ENCODE measurements around the gene B4GALT7.
"Not testable (repeated sequence)": the region's sequence is repeated elsewhere in the genome, so short reads cannot be mapped to it uniquely, and the experiment has no call there.

B4GALT7 gene, protein sequence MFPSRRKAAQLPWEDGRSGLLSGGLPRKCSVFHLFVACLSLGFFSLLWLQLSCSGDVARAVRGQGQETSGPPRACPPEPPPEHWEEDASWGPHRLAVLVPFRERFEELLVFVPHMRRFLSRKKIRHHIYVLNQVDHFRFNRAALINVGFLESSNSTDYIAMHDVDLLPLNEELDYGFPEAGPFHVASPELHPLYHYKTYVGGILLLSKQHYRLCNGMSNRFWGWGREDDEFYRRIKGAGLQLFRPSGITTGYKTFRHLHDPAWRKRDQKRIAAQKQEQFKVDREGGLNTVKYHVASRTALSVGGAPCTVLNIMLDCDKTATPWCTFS

DNA sequence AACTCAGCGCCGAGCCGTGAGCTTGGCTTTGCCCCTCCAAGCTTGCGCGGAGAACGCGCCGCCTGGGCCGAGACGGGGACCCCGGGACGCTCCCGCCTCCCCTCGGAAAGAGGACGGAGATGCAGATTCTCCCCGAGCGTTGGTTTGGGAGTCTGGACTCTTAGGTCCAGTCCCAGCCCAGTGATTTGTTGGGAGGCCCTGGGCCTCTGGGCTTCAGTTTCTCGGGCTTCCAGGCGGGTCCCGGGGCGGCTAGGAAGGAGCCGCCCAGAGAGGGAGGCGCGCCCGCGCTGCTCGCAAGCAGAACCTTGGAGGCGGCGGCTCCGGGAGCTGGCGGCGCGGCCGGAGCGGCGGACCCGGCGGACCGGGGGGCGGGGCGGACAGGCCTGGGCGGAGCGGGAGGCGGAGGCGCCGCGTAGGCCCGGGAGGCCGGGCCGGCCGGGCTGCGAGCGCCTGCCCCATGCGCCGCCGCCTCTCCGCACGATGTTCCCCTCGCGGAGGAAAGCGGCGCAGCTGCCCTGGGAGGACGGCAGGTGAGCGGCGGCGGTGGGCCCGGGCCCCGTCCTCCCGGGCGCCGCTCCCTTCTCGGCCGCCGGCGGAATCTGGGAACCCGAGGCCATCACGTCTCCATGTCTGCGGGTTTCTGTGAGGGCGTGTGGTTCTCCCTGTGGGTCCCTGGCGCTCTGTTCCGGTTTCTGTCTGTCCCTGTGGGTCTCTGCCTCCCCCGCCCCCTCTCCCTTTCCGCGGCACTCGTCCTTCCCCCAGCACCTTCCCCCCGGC lies at the start of gene B4GALT7:
Gene B4GALT7, plus strand, starts transcription at position 402 of the 777 bp plus-strand sequence. Its CDS starts 79 bp downstream, at position 481.
- peak; percentile 61 to 68 for DNase-seq (ENCODE audit: low read depth in 2 of 2, low spot score in 1 of 2)

DNA sequence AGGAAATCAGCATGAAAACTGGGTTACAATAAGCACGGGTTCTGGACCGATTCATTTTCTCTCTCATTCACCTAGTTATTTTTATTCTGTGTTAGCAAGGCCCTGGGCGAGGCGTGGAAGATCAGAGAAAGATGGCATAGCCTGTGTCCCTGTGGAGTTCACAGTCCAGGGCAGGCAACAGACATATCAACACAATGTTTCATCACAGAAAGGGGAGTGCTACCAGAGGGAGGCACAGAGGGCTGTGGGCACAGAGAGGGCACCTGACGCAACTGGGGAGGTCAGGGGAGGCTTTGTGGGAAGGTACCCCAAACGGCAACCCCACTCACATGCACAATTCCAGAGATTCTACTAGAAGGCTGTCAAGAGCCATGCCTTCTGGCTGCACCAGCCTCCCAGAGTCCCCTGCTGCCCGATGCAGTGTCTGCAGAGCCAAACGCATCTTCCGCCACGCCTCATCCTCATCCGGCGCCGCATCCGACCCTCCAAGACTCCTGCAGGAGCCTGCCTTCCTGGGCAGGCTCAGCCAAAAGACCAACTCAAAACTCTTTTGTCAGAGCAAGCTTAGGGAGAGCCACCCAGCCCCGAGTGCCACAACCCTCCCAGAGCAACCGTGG lies 47.0 kb upstream of the B4GALT7 start:
- no peak for DNase-seq (ENCODE audit: low read depth in 2 of 2, low spot score in 1 of 2)

DNA sequence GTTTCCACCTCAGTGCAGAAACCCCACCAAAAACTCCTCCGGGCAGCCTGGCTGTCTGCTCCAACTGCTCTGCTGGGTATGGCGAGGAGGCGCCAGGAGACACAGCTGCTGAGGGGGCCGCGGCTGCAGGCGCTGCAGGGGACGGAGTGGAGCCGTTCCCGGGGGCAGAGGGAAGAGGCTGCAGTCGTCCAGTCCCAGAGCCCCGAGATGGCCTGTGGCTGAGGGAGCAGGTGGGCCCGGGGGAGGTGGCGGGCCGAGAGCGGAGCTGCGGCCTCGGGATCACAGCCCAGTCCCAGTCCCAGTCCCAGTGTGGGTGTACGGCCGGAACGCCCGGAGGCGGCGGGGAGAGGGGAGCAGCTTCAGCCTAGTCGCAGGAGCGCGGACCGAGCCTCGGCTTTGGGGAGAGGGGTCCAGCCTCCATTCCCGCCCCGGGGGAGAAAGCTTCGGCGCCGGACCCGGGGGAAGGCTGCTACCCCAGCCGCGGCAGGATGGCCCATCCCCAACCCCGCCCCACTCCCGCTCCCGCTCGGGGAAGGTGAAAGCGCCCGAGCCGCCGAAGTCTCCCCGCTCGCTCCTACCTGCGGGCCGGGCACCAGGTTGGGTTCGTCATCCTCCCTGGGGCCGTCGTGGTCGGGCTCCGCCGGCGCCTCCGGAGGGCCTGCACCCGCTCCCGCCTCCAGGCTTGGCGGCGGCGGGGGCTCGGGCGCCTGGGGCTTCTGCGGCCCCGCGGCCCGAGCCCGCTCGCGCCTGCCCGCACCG lies 46.1 kb upstream of the B4GALT7 start:
- no peak for DNase-seq (ENCODE audit: low read depth in 2 of 2, low spot score in 1 of 2)

DNA sequence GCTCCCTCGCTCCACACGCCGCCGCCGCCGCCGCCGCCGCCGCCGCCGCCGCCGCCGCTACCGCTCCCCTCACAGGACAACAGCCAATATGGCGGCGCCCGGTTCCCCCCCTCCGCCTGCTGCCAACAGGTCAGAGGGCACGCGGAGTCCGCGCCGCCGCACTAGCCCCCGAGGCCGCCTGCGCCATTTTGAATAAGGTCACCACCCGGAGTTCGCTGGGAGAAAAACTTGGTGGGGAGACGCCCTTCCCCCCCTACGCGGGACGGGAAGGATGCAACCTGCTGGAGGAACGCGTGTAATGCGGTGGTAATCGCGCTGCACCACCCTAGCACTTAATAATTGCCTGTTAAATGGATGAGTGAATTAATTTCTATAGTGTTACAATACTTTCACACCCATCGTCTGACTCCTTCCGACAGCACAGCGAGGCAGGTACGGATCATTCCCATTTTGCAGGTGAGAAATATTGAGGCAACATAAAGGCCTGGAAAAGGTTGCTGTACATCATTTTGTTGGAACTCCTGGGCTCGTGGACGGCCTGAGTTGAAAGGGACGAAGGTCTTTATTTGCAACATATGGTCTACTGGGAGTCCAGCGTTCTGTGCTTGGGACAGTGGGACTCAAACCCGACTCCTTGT lies 45.3 kb upstream of the B4GALT7 start, which contains the start of gene FAM193B:
Gene FAM193B, minus strand, starts transcription at position 90 of the 638 bp plus-strand sequence. CDS start 105 bp downstream, outside the sequence.
- peak; percentile 89 for DNase-seq (ENCODE audit: low read depth in 2 of 2, low spot score in 1 of 2)

DNA sequence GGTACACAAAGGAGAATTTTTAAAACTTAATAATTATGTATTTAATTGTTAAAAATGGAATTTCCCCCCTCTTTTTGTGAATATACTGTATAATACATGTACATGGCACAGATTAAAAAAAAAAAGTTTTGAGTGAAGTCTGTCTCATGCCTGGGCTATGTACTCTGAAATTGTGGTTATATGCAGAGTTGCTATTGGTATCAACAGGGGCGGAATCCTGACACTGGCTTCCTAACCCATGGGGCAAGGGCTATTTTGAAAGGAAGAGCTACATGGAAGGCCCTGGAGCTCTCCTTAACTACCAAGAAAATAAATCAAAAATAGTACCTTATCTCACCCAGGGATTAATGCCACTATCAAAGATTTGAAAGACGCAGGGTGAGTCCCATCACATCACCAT lies 44.7 kb upstream of the B4GALT7 start:
- DNase-seq (ENCODE audit: low read depth in 2 of 2, low spot score in 1 of 2), result no peak

DNA sequence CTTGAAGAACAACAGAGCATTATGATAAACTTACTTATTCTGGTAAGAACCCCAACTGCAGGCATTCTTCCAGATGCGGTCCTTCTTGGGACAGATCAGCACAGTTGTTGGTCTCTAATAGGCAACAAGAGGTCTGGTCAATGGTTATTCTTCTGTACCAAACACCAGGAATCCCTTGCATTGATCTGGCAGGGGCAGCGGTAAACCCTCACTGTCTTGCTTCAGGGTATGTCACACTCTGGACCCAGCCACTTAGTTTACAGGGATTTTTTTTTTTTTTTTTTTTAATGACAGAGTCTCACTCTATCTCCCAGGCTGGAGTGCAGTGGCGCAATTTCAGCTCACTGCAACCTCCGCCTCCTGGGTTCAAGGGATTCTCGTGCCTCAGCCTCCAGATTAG lies 44.3 kb upstream of the B4GALT7 start:
- DNase-seq (ENCODE audit: low read depth in 2 of 2, low spot score in 1 of 2), result no peak

DNA sequence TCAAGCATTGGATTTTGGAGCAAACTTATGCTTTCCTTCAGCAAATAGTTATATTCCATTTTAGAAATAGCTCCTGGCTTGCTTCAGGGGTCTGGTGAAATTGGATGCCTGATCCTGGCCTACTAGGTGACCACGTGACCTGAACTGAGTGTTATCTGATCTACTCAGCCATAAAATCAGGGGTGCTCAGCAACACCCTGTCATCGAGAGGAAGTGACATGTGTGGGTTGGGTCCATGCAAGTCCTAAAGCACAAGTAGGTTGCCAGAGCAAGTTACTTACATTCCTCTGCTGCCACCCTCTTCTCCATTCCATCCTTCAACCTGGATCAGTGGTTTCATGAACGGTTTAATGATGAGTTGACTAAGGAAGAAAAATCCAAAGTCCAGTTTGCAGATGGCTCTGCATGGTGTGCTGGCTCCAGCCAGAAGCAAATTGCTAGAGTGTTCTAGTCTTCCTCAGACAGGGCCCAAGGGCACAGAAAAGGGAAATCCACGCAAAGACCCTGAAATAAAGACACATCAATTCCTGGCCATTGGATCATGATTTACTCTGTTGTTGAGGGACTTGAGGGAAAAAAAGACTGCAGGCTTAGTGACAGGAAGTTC lies 42.8 kb upstream of the B4GALT7 start:
- no peak for DNase-seq (ENCODE audit: low read depth in 2 of 2, low spot score in 1 of 2)

DNA sequence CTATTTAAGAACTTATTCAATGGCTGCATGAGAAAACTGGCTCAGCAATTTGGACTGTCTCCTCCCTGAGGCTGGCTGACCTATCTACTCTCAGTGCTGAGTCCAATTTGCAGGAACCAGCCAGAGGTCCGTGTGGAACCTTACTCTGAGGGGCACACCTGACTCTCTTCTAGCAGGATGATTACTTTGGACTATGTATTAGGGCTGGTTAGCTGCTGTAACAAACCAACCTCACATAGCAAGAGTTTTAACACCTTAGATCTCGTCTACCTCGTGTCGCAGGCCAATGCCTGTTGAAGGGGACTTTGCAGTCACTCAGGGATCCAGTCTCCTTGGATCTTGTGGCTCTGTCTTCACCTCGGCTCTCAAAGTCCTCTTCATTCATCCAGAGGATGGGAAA lies 42.1 kb upstream of the B4GALT7 start:
- no peak for DNase-seq (ENCODE audit: low read depth in 2 of 2, low spot score in 1 of 2)

DNA sequence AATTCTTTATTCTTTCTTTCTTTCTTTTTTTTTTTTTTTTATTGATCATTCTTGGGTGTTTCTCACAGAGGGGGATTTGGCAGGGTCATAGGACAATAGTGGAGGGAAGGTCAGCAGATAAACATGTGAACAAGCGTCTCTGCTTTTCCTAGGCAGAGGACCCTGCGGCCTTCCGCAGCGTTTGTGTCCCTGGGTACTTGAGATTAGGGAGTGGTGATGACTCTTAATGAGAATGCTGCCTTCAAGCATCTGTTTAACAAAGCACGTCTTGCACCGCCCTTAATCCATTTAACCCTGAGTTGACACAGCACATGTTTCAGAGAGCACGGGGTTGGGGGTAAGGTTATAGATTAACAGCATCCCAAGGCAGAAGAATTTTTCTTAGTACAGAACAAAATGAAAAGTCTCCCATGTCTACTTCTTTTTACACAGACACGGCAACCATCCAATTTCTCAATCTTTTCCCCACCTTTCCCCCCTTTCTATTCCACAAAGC lies 40.4 kb upstream of the B4GALT7 start:
- not testable (repeated sequence) for DNase-seq (ENCODE audit: low read depth in 2 of 2, low spot score in 1 of 2)

DNA sequence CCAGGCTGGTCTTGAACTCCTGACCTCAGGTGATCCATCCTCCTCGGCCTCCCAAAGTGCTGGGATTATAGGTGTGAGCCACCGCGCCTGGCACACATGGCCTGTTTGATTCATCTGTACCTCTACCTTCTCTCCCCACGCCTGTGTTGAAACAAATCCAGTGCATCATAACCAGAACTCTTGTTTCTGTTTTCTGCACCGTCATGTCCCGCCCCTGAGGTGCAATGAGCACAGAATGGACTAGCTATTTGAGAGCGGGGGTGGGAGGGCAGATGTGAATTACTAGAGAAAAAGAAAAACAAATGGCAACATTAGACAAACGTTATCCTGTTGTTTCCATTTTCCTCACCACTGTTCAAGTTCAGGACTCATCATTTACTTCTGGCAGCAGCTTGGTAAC lies 34.9 kb upstream of the B4GALT7 start:
- DNase-seq (ENCODE audit: low read depth in 2 of 2, low spot score in 1 of 2), result no peak

DNA sequence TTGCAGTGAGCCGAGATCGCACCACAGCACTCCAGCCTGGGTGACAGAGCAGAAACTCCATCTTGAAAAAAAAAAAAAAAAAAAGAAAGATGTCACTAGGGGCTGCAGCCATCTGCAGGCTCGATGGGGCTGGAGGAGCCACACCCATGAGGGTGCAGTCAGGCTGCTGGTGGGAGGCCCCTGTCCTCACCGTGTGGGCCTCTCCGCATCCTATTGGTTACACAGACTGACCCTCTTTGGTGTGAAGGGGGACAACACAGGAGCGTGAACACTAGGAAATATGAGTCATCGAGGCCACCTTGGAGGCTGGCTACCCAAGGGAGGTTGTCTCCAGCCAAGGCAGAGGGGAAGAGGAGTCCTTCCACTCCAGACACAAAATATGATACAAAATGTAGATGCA lies 31.6 kb upstream of the B4GALT7 start:
- no peak for DNase-seq (ENCODE audit: low read depth in 2 of 2, low spot score in 1 of 2)

DNA sequence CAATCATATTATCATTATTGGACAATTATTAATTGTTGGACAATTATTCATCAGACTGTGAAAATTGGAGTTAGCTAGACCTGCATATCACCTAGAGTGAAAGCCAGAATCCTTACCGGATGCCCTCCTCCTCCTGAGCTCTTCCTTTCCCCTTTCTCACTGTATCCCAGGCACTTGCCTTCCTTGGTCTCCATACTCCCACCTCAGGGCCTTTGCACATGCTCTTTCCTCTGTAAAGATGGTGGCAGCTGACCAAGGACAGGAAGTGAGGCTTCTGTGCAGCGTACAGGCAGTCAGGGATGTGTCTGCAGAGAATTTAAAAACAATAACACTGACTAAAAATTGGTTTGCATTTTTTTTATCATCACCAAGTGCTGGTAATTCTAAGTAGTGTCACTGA lies 30.0 kb upstream of the B4GALT7 start:
- DNase-seq (ENCODE audit: low read depth in 2 of 2, low spot score in 1 of 2), result no peak

DNA sequence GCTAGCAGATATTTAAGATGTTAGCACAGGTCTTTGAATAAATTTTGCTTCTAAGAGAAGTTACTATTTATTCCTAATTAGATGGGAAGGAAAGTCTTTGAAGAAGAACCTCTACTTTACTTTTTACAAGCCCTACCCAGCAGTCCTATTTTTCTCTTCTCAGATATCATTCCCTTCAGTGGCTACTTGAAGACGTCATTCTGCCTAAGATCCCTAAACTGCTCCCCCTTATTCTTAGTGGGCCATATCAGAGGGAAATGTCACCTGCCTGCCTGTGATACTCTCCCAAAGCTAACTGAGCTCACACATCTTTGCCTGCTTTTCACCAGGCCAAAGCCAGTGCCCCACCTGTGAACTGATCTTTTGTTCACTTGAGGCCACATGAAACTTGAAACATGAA lies 24.4 kb upstream of the B4GALT7 start:
- DNase-seq (ENCODE audit: low read depth in 2 of 2, low spot score in 1 of 2), result no peak

DNA sequence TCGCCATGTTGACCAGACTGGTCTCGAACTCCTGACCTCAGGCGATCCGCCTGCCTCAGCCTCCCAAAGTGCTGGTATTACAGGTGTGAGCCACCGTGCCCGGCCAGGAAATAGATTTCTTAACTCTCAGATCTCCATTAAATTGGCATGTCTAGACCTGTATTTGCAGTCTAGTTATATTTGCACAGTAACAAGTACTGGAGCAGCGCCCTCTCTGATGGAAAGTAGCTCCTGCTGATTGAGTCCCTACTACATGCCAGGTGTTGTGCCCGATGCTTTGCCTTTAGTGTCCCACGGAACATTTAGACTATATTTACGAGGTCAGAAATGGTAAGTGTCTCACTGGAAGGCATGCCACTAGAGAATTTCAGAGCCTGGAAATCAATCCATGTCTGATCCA lies 23.8 kb upstream of the B4GALT7 start:
- no peak for DNase-seq (ENCODE audit: low read depth in 2 of 2, low spot score in 1 of 2)

DNA sequence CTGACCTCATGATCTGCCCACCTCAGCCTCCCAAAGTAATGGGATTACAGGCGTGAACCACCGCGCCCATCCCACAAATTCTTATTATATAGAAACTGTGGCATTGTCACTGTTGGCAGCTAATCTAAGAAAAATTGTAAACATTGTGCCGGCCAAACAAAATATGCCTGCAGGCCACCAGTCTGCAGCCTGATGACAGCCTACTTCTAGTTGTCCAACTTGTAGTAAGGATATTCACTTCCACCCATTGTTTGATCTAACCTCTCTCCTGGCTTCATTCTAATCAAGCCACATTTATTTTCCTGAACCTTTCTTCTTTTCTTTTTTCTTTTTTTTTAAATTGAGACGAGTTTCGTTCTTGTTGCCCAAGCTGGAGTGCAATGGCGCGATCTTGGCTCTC lies 21.6 kb upstream of the B4GALT7 start:
- no peak for DNase-seq (ENCODE audit: low read depth in 2 of 2, low spot score in 1 of 2)

DNA sequence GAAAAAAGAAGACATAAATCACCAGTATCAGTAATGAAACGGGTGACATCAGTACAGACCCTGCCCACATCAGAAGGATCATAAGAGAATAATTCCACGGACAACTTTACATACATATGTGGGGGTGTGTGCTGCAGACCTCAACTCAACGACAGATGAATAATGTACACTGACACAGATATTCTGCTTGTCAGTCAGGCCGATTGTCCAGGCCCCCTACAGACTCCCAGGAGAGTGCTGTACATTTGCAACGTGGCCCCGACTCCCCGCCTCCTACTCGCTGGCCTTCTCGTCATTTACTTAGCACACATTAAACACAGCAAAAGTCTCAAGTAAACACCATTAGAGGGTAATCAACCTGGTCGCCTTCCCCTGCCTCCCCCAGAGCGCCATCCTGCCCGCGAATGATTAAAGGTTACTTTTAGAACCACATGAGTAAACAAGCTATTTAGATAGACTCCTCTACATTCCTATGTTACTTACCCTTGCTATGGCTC lies 11.5 kb upstream of the B4GALT7 start:
- DNase-seq (ENCODE audit: low read depth in 2 of 2, low spot score in 1 of 2), result no peak

DNA sequence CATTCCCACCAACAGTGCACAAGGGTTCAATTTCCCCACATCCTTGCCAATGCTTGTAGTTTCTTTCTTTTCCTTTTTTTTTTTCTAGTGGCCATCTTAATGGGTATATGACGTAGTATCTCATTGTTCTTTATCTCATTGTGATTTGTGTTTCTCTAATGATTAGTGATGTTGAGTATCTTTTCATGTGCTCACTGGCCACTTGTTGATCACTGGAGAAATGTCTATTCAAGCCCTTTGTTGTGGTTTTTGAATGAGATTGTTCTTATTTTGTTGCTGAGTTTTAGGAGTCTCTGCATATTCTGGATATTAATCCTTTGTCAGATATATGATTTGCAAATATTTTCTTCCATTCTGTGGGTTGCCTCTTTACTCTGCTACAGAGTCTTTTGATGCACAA lies 9.5 kb upstream of the B4GALT7 start:
- no peak for DNase-seq (ENCODE audit: low read depth in 2 of 2, low spot score in 1 of 2)

DNA sequence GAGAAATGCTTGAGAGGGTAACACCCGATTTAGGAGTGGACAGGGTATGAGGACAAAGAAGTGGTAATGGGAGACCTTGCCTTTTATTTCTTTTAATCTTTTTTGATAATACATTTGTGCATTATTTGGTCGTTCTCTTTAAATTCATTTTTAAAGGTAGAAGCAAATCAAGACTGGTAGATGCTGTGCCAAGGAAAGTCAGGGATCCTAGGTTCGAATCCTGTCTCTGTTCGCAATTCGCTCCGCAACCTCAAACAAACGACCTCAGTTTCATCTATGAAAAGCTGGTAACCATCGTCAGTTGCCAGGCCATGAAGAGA lies 8.3 kb upstream of the B4GALT7 start:
- no peak for DNase-seq (ENCODE audit: low read depth in 2 of 2, low spot score in 1 of 2)

DNA sequence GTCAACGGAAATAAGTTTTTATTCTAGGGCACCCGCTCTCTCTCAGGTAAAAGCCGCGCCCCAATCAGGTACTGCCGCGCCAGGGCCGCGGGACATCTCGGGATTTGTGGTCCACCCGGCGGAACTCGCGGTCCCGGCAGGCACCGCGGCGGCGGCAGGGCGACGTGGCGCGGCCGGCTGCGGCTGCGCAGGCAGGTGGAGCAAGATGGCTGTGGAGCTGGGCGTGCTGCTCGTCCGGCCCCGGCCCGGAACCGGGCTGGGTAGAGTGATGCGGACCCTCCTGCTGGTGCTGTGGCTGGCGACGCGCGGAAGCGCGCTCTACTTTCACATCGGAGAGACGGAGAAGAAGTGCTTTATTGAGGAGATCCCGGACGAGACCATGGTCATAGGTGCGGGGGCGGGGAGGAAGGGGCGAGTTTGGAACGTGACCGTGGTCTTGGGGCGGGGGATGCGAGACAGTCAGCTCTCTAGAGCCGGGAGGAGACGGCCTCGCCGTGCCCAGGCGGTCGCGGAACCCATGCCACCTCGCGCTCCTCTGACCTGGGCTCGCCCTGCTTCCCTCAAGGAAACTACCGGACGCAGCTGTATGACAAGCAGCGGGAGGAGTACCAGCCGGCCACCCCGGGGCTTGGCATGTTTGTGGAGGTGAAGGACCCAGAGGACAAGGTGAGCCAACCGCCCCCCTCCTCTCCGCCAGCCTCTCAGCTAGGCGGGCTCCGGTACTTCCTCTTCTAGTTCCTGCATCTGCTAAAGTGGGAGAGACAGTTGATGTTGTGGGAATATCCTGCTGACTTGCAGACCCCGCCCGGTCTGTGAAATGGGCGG lies 7.7 kb upstream of the B4GALT7 start, which contains the start of gene TMED9:
Gene TMED9, plus strand, starts transcription at position 194 of the 825 bp plus-strand sequence. Its CDS starts 12 bp downstream, at position 206.
- DNase-seq (ENCODE audit: low read depth in 2 of 2, low spot score in 1 of 2), result peak; percentile 53 to 74

All from stimulated activated CD8-positive, alpha-beta memory T cell treated with anti-CD3 and anti-CD28 coated beads, Interleukin-4, amount 100 ng/mL, for 1 hour (primary cell).